HCT116 (cell line): ENCODE results near the gene PLAC9. TPM values are rescaled to one million over a fixed set of nuclear protein-coding genes. Genes with fewer than 3 reads are reported as not detected.

Experiments used
- ATAC-seq: fragments of 200-7000 bp; cut with Tn5 transposase; 2 replicates; pipeline ENCODE4 v1.9.1; 2020; ENCODE audit warnings: mild to moderate bottlenecking, moderate library complexity
- BruUV-seq: library from RNA; stranded (reverse); fragments of 400-500 nt; replicated peaks from 2 replicates; lab custom pipeline; 2021; lab: Mats Ljungman, UMichigan
- CTCF ChIA-PET: fragments of 300-600 bp; sonication (Branson Sonifier 250); formaldehyde crosslinking; loops from one replicate; lab custom pipeline; 2021; ENCODE audit warnings: antibody characterized with exemption; lab: Charles Lee
- POLR2A ChIA-PET: fragments of 300-600, 350-600 bp; sonication (Branson Sonifier 250); formaldehyde crosslinking; loops from one replicate; lab custom pipeline; 2021; ENCODE audit warnings: antibody characterized with exemption; lab: Charles Lee
- RAD21 ChIA-PET, 2 experiments: fragments of 300-600 bp; sonication (Branson Sonifier 250); formaldehyde crosslinking; loops; one replicate each; lab custom pipeline; 2023; ENCODE audit warnings: low total read pairs in 2 of 2; ENCODE audit not compliant: uncharacterized antibody in 2 of 2, unreplicated experiment in 2 of 2, low non-redundant PET in 1 of 2; lab: Charles Lee
- DNase-seq: peaks from one replicate; pipeline ENCODE4 v3.0.0-alpha.2; 2010; ENCODE audit warnings: low read depth, low spot score
- H2AFZ ChIP-seq: fragments of 200-600 bp; shearing (Covaris generic), sonication (generic); 2 replicates; pipeline ENCODE4 v1.6.1; 2017; ENCODE audit warnings: low read depth, mixed run types, mixed read lengths, antibody characterized with exemption, low read length; ENCODE audit not compliant: poor library complexity, severe bottlenecking
- H3K27ac ChIP-seq: 2 replicates; pipeline ENCODE4 v1.5.1; 2012; ENCODE audit warnings: low read depth, low read length
- H3K27me3 ChIP-seq: fragments of 200-600 bp; sonication (generic); 2 replicates; pipeline ENCODE4 v1.6.1; 2016; ENCODE audit warnings: mixed run types, low read length, mixed read lengths; ENCODE audit not compliant: insufficient read depth
- H3K36me3 ChIP-seq, 2 experiments: fragments of 200-500 bp in 1 of 2; fragments of 200-600 bp in 1 of 2; sonication (Bioruptor generic) in 1 of 2; sonication (generic) in 1 of 2; 2 replicates each; pipeline versions ENCODE4 v1.5.1 to v1.6.1; 2014 to 2016; ENCODE audit warnings: low read length in 2 of 2, inconsistent platforms in 1 of 2, mixed read lengths in 1 of 2, mixed run types in 1 of 2; ENCODE audit not compliant: insufficient read depth in 2 of 2, control insufficient read depth in 1 of 2
- H3K4me1 ChIP-seq, 2 experiments: fragments of 200-600 bp in 1 of 2; sonication (generic) in 1 of 2; 2 replicates each; pipeline versions ENCODE4 v1.5.1 to v1.6.1; 2012 to 2017; ENCODE audit warnings: low read length in 2 of 2, inconsistent platforms in 1 of 2, mild to moderate bottlenecking in 1 of 2, mixed read lengths in 1 of 2, mixed run types in 1 of 2, moderate library complexity in 1 of 2; ENCODE audit not compliant: insufficient read depth in 2 of 2, control insufficient read depth in 1 of 2
- H3K4me2 ChIP-seq: fragments of 200-600 bp; sonication (generic); 2 replicates; pipeline ENCODE4 v1.6.1; 2017; ENCODE audit warnings: mixed run types, low read length, mixed read lengths
- H3K4me3 ChIP-seq, 2 experiments: fragments of 200-600 bp in 1 of 2; sonication (generic) in 1 of 2; replicated peaks in 1 of 2; 2 replicates each; pipeline ENCODE4 v1.5.1; 2011 to 2016; ENCODE audit warnings: low read length in 2 of 2, control low read depth in 1 of 2, low read depth in 1 of 2, mild to moderate bottlenecking in 1 of 2, mixed read lengths in 1 of 2, mixed run types in 1 of 2
- H3K79me2 ChIP-seq: fragments of 200-600 bp; sonication (generic); 2 replicates; pipeline ENCODE4 v1.6.1; 2017; ENCODE audit warnings: mild to moderate bottlenecking, mixed run types, low read length, moderate library complexity, mixed read lengths; ENCODE audit not compliant: insufficient read depth
- H3K9ac ChIP-seq: fragments of 200-600 bp; sonication (generic); 2 replicates; pipeline ENCODE4 v1.6.1; 2016; ENCODE audit warnings: low read length, mixed read lengths
- H3K9me2 ChIP-seq: fragments of 200-600 bp; sonication (generic), shearing (Covaris generic); 2 replicates; pipeline ENCODE4 v1.6.1; 2017; ENCODE audit warnings: mixed run types, mild to moderate bottlenecking, moderate library complexity; ENCODE audit not compliant: insufficient read depth
- H3K9me3 ChIP-seq, 2 experiments: fragments of 200-500 bp in 1 of 2; fragments of 200-600 bp in 1 of 2; sonication (Bioruptor generic) in 1 of 2; sonication (generic) in 1 of 2; 2 replicates each; pipeline ENCODE4 v1.6.1; 2014 to 2017; ENCODE audit warnings: low read length in 2 of 2, mixed read lengths in 2 of 2, inconsistent platforms in 1 of 2, low read depth in 1 of 2, mild to moderate bottlenecking in 1 of 2, mixed run types in 1 of 2, moderate library complexity in 1 of 2; ENCODE audit not compliant: control insufficient read depth in 1 of 2, insufficient read depth in 1 of 2
- H4K20me1 ChIP-seq: fragments of 200-600 bp; sonication (generic), shearing (Covaris generic); 2 replicates; pipeline ENCODE4 v1.6.1; 2017; ENCODE audit warnings: mixed run types, mild to moderate bottlenecking, moderate library complexity; ENCODE audit not compliant: insufficient read depth
- CBX3 ChIP-seq: IDR thresholded peaks from 2 replicates; pipeline ENCODE4 v1.6.1; 2012; ENCODE audit warnings: low read depth
- CEBPB ChIP-seq: IDR thresholded peaks from 2 replicates; pipeline ENCODE4 v1.6.1; 2012; ENCODE audit warnings: low read depth
- EZH2 ChIP-seq: fragments of 200-600 bp; sonication (generic); IDR thresholded peaks from 2 replicates; pipeline ENCODE4 v1.6.1; 2017; ENCODE audit warnings: antibody characterized with exemption, mixed run types
- EZH2phosphoT487 ChIP-seq: fragments of 200-600 bp; IDR thresholded peaks from 2 replicates; pipeline ENCODE4 v1.6.1; 2018; ENCODE audit warnings: antibody characterized with exemption, borderline replicate concordance
- FOSL1 ChIP-seq: IDR thresholded peaks from 2 replicates; pipeline ENCODE4 v1.6.1; 2012; ENCODE audit warnings: low read depth
- JUND ChIP-seq: IDR thresholded peaks from 2 replicates; pipeline ENCODE4 v1.6.1; 2012
- MAX ChIP-seq: IDR thresholded peaks from 2 replicates; pipeline ENCODE4 v1.6.1; 2012
- POLR2AphosphoS5 ChIP-seq: IDR thresholded peaks from 2 replicates; pipeline ENCODE4 v1.6.1; 2011; ENCODE audit warnings: mild to moderate bottlenecking, low read depth, low read length, moderate library complexity
- RAD21 ChIP-seq: IDR thresholded peaks from 2 replicates; pipeline ENCODE4 v1.6.1; 2012; ENCODE audit warnings: low read depth, mild to moderate bottlenecking
- SIN3A ChIP-seq: IDR thresholded peaks from 2 replicates; pipeline ENCODE4 v1.6.1; 2012; ENCODE audit warnings: low read depth
- SP1 ChIP-seq: IDR thresholded peaks from 2 replicates; pipeline ENCODE4 v1.6.1; 2012; ENCODE audit warnings: low read depth
- SRF ChIP-seq: IDR thresholded peaks from 2 replicates; pipeline ENCODE4 v1.6.1; 2012; ENCODE audit warnings: low read depth
- ZBTB33 ChIP-seq: IDR thresholded peaks from 2 replicates; pipeline ENCODE4 v1.6.1; 2011; ENCODE audit warnings: mild to moderate bottlenecking, low read length, moderate library complexity; ENCODE audit not compliant: insufficient replicate concordance; ENCODE audit errors: extremely low read depth
- intact Hi-C: fragments of 100-400 bp; cut with micrococcal nuclease; formaldehyde crosslinking; loops from 2 replicates; pipeline ENCODE4 v1.10.0; 2022
- total RNA-seq: library from RNA; stranded (reverse); gene quantifications from one replicate; pipeline ENCODE4 v1.2.1, GENCODE V29; 2021; ENCODE audit not compliant: unreplicated experiment
- TF ChIP-seq, protein P1 (sequence below): IDR thresholded peaks from 2 replicates; pipeline ENCODE4 v1.6.1; 2012
- TF ChIP-seq, protein P2 (sequence below): IDR thresholded peaks from 2 replicates; pipeline ENCODE4 v1.6.1; 2012; ENCODE audit warnings: low read depth

The PLAC9 gene
- total RNA-seq, 1 experiment from 2014 or later = not detected

- TF ChIP-seq EZH2 (no peak), POLR2AphosphoS5 (no peak), EZH2phosphoT487 (no peak), ZBTB33 (no peak), MAX (no peak), SP1 (no peak), SIN3A (no peak), CEBPB (no peak), SRF (no peak)
- TF ChIP-seq, protein P1, sequence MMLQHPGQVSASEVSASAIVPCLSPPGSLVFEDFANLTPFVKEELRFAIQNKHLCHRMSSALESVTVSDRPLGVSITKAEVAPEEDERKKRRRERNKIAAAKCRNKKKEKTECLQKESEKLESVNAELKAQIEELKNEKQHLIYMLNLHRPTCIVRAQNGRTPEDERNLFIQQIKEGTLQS = no peak
Measured at GRCh38 chr10:80150172-80150571, 17.6 kb downstream of the PLAC9 start (continued).

DNA sequence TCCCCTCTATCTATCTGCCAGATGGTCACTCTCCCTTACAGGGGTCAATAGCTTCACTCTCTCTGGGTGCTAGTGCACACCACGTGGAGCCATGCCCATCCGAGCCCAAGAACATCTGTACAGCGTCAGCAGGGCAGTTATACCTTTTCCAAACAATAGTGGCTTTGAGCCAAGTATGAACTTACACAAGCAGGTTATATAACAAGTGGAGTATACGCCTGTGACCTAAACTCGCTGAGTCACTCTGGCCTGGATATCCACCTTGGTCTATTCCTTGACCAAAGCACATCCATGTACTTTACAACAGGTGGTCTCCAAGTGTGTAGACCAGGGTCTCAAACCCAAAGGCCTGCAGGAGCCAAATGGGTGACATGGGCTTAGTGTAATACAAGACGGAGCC lies 20.3 kb downstream of the PLAC9 start:
- H3K4me3 ChIP-seq = no peak overlapping the region
- peaks cover 13 to 84% of the 10 kb centered on the region in 2 experiments for H3K36me3 ChIP-seq
- intact Hi-C loops = no loop called here
- POLR2A ChIA-PET = no interaction called here
- no TSS peak for BruUV-seq
- H3K4me2 ChIP-seq = no peak overlapping the region
- no peak overlapping the region for H3K27ac ChIP-seq
- no peak overlapping the region for H3K9ac ChIP-seq
- RAD21 ChIA-PET = no interaction called here
- no peaks in the 10 kb centered on the region for H3K9me3 ChIP-seq
- H3K79me2 ChIP-seq = no peaks in the 10 kb centered on the region; the same call in 1 of the 2 replicates
- no peaks in the 10 kb centered on the region for H4K20me1 ChIP-seq
- CTCF ChIA-PET = no interaction called here
- no peak for ATAC-seq
- no peak overlapping the region for H2AFZ ChIP-seq
- TF ChIP-seq MAX (no peak), POLR2AphosphoS5 (no peak), FOSL1 (no peak), EZH2 (no peak), JUND (no peak), CBX3 (no peak), CEBPB (no peak), RAD21 (no peak), SRF (no peak), SIN3A (no peak)
- TF ChIP-seq, protein P2, sequence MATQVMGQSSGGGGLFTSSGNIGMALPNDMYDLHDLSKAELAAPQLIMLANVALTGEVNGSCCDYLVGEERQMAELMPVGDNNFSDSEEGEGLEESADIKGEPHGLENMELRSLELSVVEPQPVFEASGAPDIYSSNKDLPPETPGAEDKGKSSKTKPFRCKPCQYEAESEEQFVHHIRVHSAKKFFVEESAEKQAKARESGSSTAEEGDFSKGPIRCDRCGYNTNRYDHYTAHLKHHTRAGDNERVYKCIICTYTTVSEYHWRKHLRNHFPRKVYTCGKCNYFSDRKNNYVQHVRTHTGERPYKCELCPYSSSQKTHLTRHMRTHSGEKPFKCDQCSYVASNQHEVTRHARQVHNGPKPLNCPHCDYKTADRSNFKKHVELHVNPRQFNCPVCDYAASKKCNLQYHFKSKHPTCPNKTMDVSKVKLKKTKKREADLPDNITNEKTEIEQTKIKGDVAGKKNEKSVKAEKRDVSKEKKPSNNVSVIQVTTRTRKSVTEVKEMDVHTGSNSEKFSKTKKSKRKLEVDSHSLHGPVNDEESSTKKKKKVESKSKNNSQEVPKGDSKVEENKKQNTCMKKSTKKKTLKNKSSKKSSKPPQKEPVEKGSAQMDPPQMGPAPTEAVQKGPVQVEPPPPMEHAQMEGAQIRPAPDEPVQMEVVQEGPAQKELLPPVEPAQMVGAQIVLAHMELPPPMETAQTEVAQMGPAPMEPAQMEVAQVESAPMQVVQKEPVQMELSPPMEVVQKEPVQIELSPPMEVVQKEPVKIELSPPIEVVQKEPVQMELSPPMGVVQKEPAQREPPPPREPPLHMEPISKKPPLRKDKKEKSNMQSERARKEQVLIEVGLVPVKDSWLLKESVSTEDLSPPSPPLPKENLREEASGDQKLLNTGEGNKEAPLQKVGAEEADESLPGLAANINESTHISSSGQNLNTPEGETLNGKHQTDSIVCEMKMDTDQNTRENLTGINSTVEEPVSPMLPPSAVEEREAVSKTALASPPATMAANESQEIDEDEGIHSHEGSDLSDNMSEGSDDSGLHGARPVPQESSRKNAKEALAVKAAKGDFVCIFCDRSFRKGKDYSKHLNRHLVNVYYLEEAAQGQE = no peak
- H3K9me2 ChIP-seq = no peaks in the 10 kb centered on the region
- no peaks in the 10 kb centered on the region for H3K27me3 ChIP-seq
- H3K4me1 ChIP-seq = peaks cover 3 to 15% of the 10 kb centered on the region in 2 experiments
- DNase-seq = no peak
